ENCODE measurements around the gene ANO3. TPM values are rescaled to one million over a fixed set of nuclear protein-coding genes. Genes with fewer than 3 reads are reported as not detected.

Gene ANO3
- total and polyA plus RNA-seq, 2 of the 8 experiments (the other 6 are each of a cell fraction or from before 2014, with no cell fraction given): not detected

GRCh38 chr11:26324270-26324669 lies 7.7 kb upstream of the ANO3 start:
- H3K36me3 ChIP-seq (ENCODE audit: control insufficient read depth in 2 of 4, insufficient read depth in 4 of 4, low read length in 3 of 4): no peaks in the 10 kb centered on the region
- no peaks in the 10 kb centered on the region for H3K9me3 ChIP-seq (ENCODE audit: insufficient read depth in 2 of 2, low read depth in 1 of 2, low read length in 1 of 2)
- no peak overlapping the region for H4K5ac ChIP-seq (ENCODE audit: insufficient read length, low read depth, low read length)
- no peak overlapping the region for H3K9ac ChIP-seq (replicated peaks in 1 of 4; ENCODE audit: extremely low read depth in 1 of 4, low read depth in 3 of 4, low read length in 3 of 4)
- no peak overlapping the region for H2AK5ac ChIP-seq (ENCODE audit: low read depth, low read length)
- no peak overlapping the region for H2AFZ ChIP-seq (ENCODE audit: low read length)
- H2BK12ac ChIP-seq (ENCODE audit: low read depth, low read length): no peak overlapping the region
- no peak overlapping the region for H3K4me3 ChIP-seq (ENCODE audit: extremely low read depth in 1 of 4, insufficient read depth in 2 of 4, low read depth in 3 of 4, low read length in 4 of 4)
- no peak overlapping the region for H2BK120ac ChIP-seq (replicated peaks; ENCODE audit: low read depth, low read length)
- H3K4me1 ChIP-seq (replicated peaks in 1 of 4; ENCODE audit: control insufficient read depth in 3 of 4, insufficient read depth in 4 of 4, low read length in 3 of 4): no peaks in the 10 kb centered on the region; a peak in 1 of 7 replicates
- H3K4ac ChIP-seq (replicated peaks; ENCODE audit: insufficient read length, low read depth, low read length): no peak overlapping the region
- no peaks in the 10 kb centered on the region for H4K20me1 ChIP-seq (replicated peaks in 1 of 2; ENCODE audit: control insufficient read depth in 1 of 2, insufficient read depth in 2 of 2, low read length in 2 of 2)
- no peak overlapping the region for H2BK15ac ChIP-seq (ENCODE audit: low read length)
- no peaks in the 10 kb centered on the region for H3K27me3 ChIP-seq (replicated peaks in 1 of 4; ENCODE audit: control insufficient read depth in 3 of 4, extremely low read depth in 1 of 4, insufficient read depth in 3 of 4, low read length in 3 of 4)
- H3K18ac ChIP-seq (ENCODE audit: extremely low read depth, low read length): no peak overlapping the region
- CTCF ChIA-PET (ENCODE audit: partially characterized antibody): interaction anchor here (0.9 to 1.0 kb wide), 4 partner anchors 25 to 834 kb away, joined by 3 to 5 read pairs (median 4); no protein-coding TSS in a partner anchor
- no peaks in the 10 kb centered on the region for H3K79me1 ChIP-seq (ENCODE audit: low read depth, low read length)
- no peak overlapping the region for H3K14ac ChIP-seq (ENCODE audit: insufficient read length)
- H2BK20ac ChIP-seq (ENCODE audit: low read length): no peak overlapping the region
- WGBS, 2 experiments (ENCODE audit: extremely low coverage in 1 of 2, insufficient coverage in 1 of 2, insufficient read length in 1 of 2, insufficient replicate concordance in 2 of 2, low coverage in 1 of 2, low lambda C conversion rate in 2 of 2, missing lambda C conversion rate in 1 of 2): 91% methylated on average over 2 of the region's 2 CpGs; no CpG with 5 or more reads in 1 of the 2 experiments
- no peak overlapping the region for H2BK5ac ChIP-seq (ENCODE audit: low read depth, low read length)
- no peak overlapping the region for H3K4me2 ChIP-seq (ENCODE audit: insufficient read depth in 1 of 2, low read depth in 2 of 2, low read length in 2 of 2)
- FAIRE-seq (no peak), DNase-seq (ENCODE audit: low read depth in 1 of 2, low spot score in 2 of 2) (no peak)
- H3K27ac ChIP-seq (ENCODE audit: low read depth, low read length): no peak overlapping the region
- H3K23me2 ChIP-seq (ENCODE audit: low read depth, low read length): no peaks in the 10 kb centered on the region
- H3K79me2 ChIP-seq (ENCODE audit: control insufficient read depth in 1 of 2, insufficient read depth in 2 of 2, low read length in 2 of 2): no peaks in the 10 kb centered on the region
- H3K23ac ChIP-seq (ENCODE audit: insufficient read length): no peak overlapping the region
- POLR2A ChIA-PET (ENCODE audit: partially characterized antibody): no interaction called here
- no peak overlapping the region for H3K56ac ChIP-seq (replicated peaks; ENCODE audit: insufficient read length, low read depth, low read length)
- no peak overlapping the region for H4K8ac ChIP-seq (ENCODE audit: extremely low read depth, insufficient read depth, low read length)
- H4K91ac ChIP-seq (replicated peaks; ENCODE audit: insufficient read length, low read length): no peak overlapping the region
- no peak for TF ChIP-seq ATF3 (IDR thresholded peaks at IDR 0.05; ENCODE audit: insufficient read depth, low read depth, low read length)
